CD4-positive, alpha-beta memory T cell (primary cell): Measurements from ENCODE around the gene USP25. TPM values are rescaled to one million over a fixed set of nuclear protein-coding genes. Genes with fewer than 3 reads are reported as not detected.

Experiments used
- CTCF ChIA-PET: fragments of 350-600 bp; sonication (Branson Sonifier 250); formaldehyde crosslinking; loops from one replicate; lab custom pipeline; 2021; ENCODE audit warnings: inconsistent platforms; ENCODE audit not compliant: partially characterized antibody; lab: Charles Lee
- POLR2A ChIA-PET: fragments of 350-600 bp; sonication (Branson Sonifier 250); formaldehyde crosslinking; loops from one replicate; lab custom pipeline; 2021; ENCODE audit not compliant: partially characterized antibody; lab: Charles Lee
- DNase-seq, 5 donors: peaks; one replicate each; pipeline versions ENCODE4 v3.0.0 to v3.0.0-alpha.2; 2020 to 2022; ENCODE audit warnings: mixed read lengths in 1 of 5
- H3K27ac ChIP-seq: one replicate; pipeline ENCODE4 v1.7.0; 2013; ENCODE audit warnings: low read depth, low read length
- H3K27me3 ChIP-seq: 2 replicates; pipeline ENCODE4 v1.7.0; 2013; ENCODE audit warnings: mild to moderate bottlenecking, low read length, moderate library complexity; ENCODE audit not compliant: insufficient read depth
- H3K36me3 ChIP-seq: 2 replicates; pipeline ENCODE4 v1.7.0; 2013; ENCODE audit warnings: mild to moderate bottlenecking, low read length, moderate library complexity; ENCODE audit not compliant: insufficient read depth
- H3K4me1 ChIP-seq: 2 replicates; pipeline ENCODE4 v1.7.0; 2013; ENCODE audit warnings: mild to moderate bottlenecking, low read length, moderate library complexity; ENCODE audit not compliant: insufficient read depth
- H3K4me3 ChIP-seq, 2 donors: one replicate each; pipeline ENCODE4 v1.7.0; 2013; ENCODE audit warnings: low read length in 2 of 2, mild to moderate bottlenecking in 1 of 2
- H3K9me3 ChIP-seq, 2 donors: one replicate each; pipeline ENCODE4 v1.7.0; 2013; ENCODE audit warnings: low read length in 2 of 2, control low read depth in 1 of 2; ENCODE audit not compliant: control insufficient read depth in 1 of 2
- H3K27ac Mint-ChIP-seq, 7 donors: one replicate each; pipeline ENCODE4 v1.8.0; 2020 to 2021; ENCODE audit warnings: mixed read lengths in 7 of 7, mild to moderate bottlenecking in 6 of 7, inconsistent platforms in 3 of 7, moderate library complexity in 3 of 7
- H3K27me3 Mint-ChIP-seq, 2 donors: one replicate each; pipeline ENCODE4 v1.8.0; 2020 to 2021; ENCODE audit warnings: mixed read lengths in 2 of 2
- H3K36me3 Mint-ChIP-seq, 2 donors: one replicate each; pipeline ENCODE4 v1.8.0; 2020 to 2021; ENCODE audit warnings: mixed read lengths in 2 of 2, inconsistent platforms in 1 of 2, mild to moderate bottlenecking in 1 of 2
- H3K4me1 Mint-ChIP-seq, 4 donors: one replicate each; pipeline ENCODE4 v1.8.0; 2020 to 2021; ENCODE audit warnings: mixed read lengths in 4 of 4, mild to moderate bottlenecking in 1 of 4
- H3K4me3 Mint-ChIP-seq, 8 donors: one replicate each; pipeline ENCODE4 v1.8.0; 2020 to 2021; ENCODE audit warnings: mixed read lengths in 8 of 8, mild to moderate bottlenecking in 7 of 8, moderate library complexity in 6 of 8, inconsistent platforms in 3 of 8
- H3K9me3 Mint-ChIP-seq, 8 donors: one replicate each; pipeline ENCODE4 v1.8.0; 2020 to 2021; ENCODE audit warnings: mixed read lengths in 8 of 8, mild to moderate bottlenecking in 5 of 8, inconsistent platforms in 3 of 8, moderate library complexity in 1 of 8
- intact Hi-C: fragments of 100-400 bp; cut with micrococcal nuclease; formaldehyde crosslinking; loops from one replicate; pipeline ENCODE4 v1.15.1; 2023
- polyA plus RNA-seq, 2 donors: library from polyadenylated mRNA; unstranded; fragments of 300-500 nt; fragmentation: Illumina TruSeq; gene quantifications; one replicate each; pipeline ENCODE4 v1.2.3, GENCODE V29; 2021
- total RNA-seq, 2 experiments: library from RNA; stranded (reverse); gene quantifications; one replicate each; pipeline ENCODE4 v1.2.3, GENCODE V29; 2021

USP25 gene
- total and polyA plus RNA-seq, 4 experiments from 2014 or later = 6.2 to 73.5 (median 49.1) TPM

GRCh38 chr21:15853126-15853525 is 123.3 kb downstream of the USP25 start:
- ChIA-PET CTCF (interaction anchor here (0.9 kb wide), 1 partner anchor 371 kb away, joined by 3 read pairs; no protein-coding TSS in a partner anchor), POLR2A (no interaction called here)
- no peaks in the 10 kb centered on the region for H3K27me3 ChIP-seq
- H3K27ac Mint-ChIP-seq = no peak overlapping the region
- H3K9me3 Mint-ChIP-seq = peaks cover 0 to 4% (median 0%) of the 10 kb centered on the region in 8 donors
- H3K27me3 Mint-ChIP-seq = no peaks in the 10 kb centered on the region
- intact Hi-C loops = no loop called here
- H3K36me3 ChIP-seq = peaks cover 2% of the 10 kb centered on the region
- H3K4me1 ChIP-seq = peaks cover 16% of the 10 kb centered on the region
- H3K4me1 Mint-ChIP-seq = peaks cover 13 to 18% (median 13%) of the 10 kb centered on the region in 4 donors
- no peak overlapping the region for H3K4me3 ChIP-seq
- no peak overlapping the region for H3K27ac ChIP-seq
- no peaks in the 10 kb centered on the region for H3K9me3 ChIP-seq
- no peak overlapping the region for H3K4me3 Mint-ChIP-seq
- DNase-seq = no peak
- peaks cover 37 to 39% of the 10 kb centered on the region in 2 donors for H3K36me3 Mint-ChIP-seq

- Histone ChIP-seq H3K27ac (no peak overlapping the region), H3K9me3 (no peaks in the 10 kb centered on the region), H3K27me3 (no peaks in the 10 kb centered on the region), H3K4me3 (no peak overlapping the region), H3K36me3 (no peaks in the 10 kb centered on the region), H3K4me1 (peaks cover 20% of the 10 kb centered on the region)
- H3K4me3 Mint-ChIP-seq = no peak overlapping the region
- H3K27ac Mint-ChIP-seq = no peak overlapping the region
- intact Hi-C loops = no loop called here
- H3K27me3 Mint-ChIP-seq = no peaks in the 10 kb centered on the region
- POLR2A ChIA-PET = interaction anchor here (0.6 kb wide), 1 partner anchor 44 kb away, joined by 3 read pairs; no protein-coding TSS in a partner anchor
- peaks cover 0 to 4% (median 0%) of the 10 kb centered on the region in 8 donors for H3K9me3 Mint-ChIP-seq
- peaks cover 12 to 18% (median 16%) of the 10 kb centered on the region in 4 donors for H3K4me1 Mint-ChIP-seq
- CTCF ChIA-PET = interaction anchor here (1.0 kb wide), 1 partner anchor 28 kb away, joined by 3 read pairs; no protein-coding TSS in a partner anchor
- peaks cover 30 to 31% of the 10 kb centered on the region in 2 donors for H3K36me3 Mint-ChIP-seq
- no peak for DNase-seq
These were observed 127.0 kb downstream of the USP25 start for GRCh38 chr21:15856813-15857212.

DNA sequence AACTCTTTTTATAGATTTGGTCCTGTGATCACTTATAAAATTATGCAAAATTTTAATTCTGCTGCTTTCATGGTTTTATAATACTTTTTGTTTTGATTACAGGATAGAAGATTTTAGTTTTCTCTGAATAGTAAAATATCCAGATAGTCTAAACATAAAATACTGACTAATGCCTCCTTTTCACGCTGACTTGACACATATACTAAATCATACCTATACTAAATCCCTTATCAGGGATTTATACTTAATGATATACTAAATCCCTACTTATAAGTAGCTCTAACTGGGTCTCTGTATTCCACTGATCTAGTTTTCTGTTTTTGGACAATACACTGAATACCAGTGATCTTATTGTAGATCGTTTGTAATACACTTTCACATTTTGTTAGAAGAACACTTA is 128.0 kb downstream of the USP25 start:
- intact Hi-C loops = no loop called here
- Histone ChIP-seq H3K9me3 (no peaks in the 10 kb centered on the region), H3K4me3 (no peak overlapping the region), H3K36me3 (no peaks in the 10 kb centered on the region), H3K27ac (no peak overlapping the region), H3K4me1 (peaks cover 20% of the 10 kb centered on the region), H3K27me3 (no peaks in the 10 kb centered on the region)
- CTCF ChIA-PET = interaction anchor here (1.0 kb wide), 1 partner anchor 16 kb away, joined by 3 read pairs; no protein-coding TSS in a partner anchor
- Mint-ChIP-seq H3K9me3 (peaks cover 0 to 4% (median 0%) of the 10 kb centered on the region in 8 donors), H3K4me1 (peaks cover 12 to 18% (median 16%) of the 10 kb centered on the region in 4 donors), H3K27me3 (no peaks in the 10 kb centered on the region), H3K27ac (peak overlapping the region in 4 of 7 donors; percentile 7 to 58 (median 44)), H3K36me3 (peaks cover 28 to 30% of the 10 kb centered on the region in 2 donors), H3K4me3 (peak overlapping the region in 5 of 8 donors; percentile 13 to 51 (median 49))
- no peak for DNase-seq
- POLR2A ChIA-PET = no interaction called here

DNA sequence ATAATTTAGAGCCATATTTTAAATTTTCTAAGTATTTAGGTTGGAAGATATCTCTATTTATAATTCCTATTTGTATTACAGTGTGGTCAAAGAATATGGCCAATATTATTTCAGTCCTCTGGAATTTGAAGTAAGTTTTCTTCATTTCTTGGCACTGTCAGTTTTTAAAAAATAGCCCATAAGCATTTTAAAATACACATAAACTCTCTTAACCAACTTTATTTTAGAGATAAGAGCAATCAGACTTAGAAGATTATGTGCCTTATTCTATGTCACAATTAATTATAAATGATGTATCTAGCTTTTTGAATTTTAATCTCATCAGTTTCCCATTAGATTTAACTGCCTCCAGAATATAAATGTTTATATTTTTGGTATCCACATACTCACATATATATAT is 130.8 kb downstream of the USP25 start:
- Histone ChIP-seq H3K9me3 (no peaks in the 10 kb centered on the region), H3K36me3 (no peaks in the 10 kb centered on the region), H3K4me3 (no peak overlapping the region), H3K4me1 (peaks cover 20% of the 10 kb centered on the region), H3K27ac (no peak overlapping the region), H3K27me3 (no peaks in the 10 kb centered on the region)
- CTCF ChIA-PET = no interaction called here
- DNase-seq = no peak
- H3K4me3 Mint-ChIP-seq = no peak overlapping the region
- intact Hi-C loops = no loop called here
- POLR2A ChIA-PET = no interaction called here
- peaks cover 10 to 17% (median 15%) of the 10 kb centered on the region in 4 donors for H3K4me1 Mint-ChIP-seq
- H3K36me3 Mint-ChIP-seq = peaks cover 20 to 31% of the 10 kb centered on the region in 2 donors
- H3K9me3 Mint-ChIP-seq = peaks cover 0 to 4% (median 0%) of the 10 kb centered on the region in 8 donors
- no peaks in the 10 kb centered on the region for H3K27me3 Mint-ChIP-seq
- H3K27ac Mint-ChIP-seq = no peak overlapping the region

DNA sequence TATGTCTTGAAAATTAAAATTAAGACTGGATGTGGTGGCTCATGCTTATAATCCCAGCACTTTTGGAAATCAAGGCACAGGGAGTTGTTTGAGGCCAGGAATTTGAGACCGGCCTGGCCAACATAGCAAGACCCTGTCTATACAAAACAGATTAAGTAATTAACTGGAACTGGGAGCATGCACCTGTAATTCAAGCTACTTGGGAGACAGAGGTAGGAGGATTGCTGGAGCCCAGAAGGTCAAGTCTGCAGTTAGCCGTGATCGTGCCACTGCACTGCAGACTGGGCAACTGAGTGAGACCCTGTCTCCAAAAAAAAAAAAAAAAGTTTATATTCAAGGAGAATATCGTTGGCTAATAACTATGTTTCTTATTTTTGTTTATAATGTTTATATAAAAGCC is 139.2 kb downstream of the USP25 start:
- Mint-ChIP-seq H3K9me3 (no peaks in the 10 kb centered on the region), H3K27me3 (no peaks in the 10 kb centered on the region), H3K36me3 (peaks cover 32 to 53% of the 10 kb centered on the region in 2 donors), H3K4me3 (no peak overlapping the region), H3K4me1 (no peaks in the 10 kb centered on the region), H3K27ac (no peak overlapping the region)
- POLR2A ChIA-PET = no interaction called here
- CTCF ChIA-PET = no interaction called here
- intact Hi-C loops = no loop called here
- Histone ChIP-seq H3K4me3 (no peak overlapping the region), H3K27ac (no peak overlapping the region), H3K4me1 (no peaks in the 10 kb centered on the region), H3K27me3 (no peaks in the 10 kb centered on the region), H3K36me3 (peaks cover 13% of the 10 kb centered on the region), H3K9me3 (no peaks in the 10 kb centered on the region)
- DNase-seq = no peak

- Histone ChIP-seq H3K9me3 (no peaks in the 10 kb centered on the region), H3K27ac (no peak overlapping the region), H3K4me3 (no peak overlapping the region), H3K4me1 (no peaks in the 10 kb centered on the region), H3K27me3 (no peaks in the 10 kb centered on the region), H3K36me3 (peaks cover 28% of the 10 kb centered on the region)
- H3K27ac Mint-ChIP-seq = no peak overlapping the region
- no peaks in the 10 kb centered on the region for H3K9me3 Mint-ChIP-seq
- no peaks in the 10 kb centered on the region for H3K27me3 Mint-ChIP-seq
- POLR2A ChIA-PET = no interaction called here
- CTCF ChIA-PET = no interaction called here
- H3K36me3 Mint-ChIP-seq = peaks cover 39 to 57% of the 10 kb centered on the region in 2 donors
- no peak overlapping the region for H3K4me3 Mint-ChIP-seq
- intact Hi-C loops = no loop called here
- H3K4me1 Mint-ChIP-seq = peaks cover 0 to 2% (median 0%) of the 10 kb centered on the region in 4 donors
- DNase-seq = no peak
These were observed 141.0 kb downstream of the USP25 start for GRCh38 chr21:15870819-15871218.

DNA sequence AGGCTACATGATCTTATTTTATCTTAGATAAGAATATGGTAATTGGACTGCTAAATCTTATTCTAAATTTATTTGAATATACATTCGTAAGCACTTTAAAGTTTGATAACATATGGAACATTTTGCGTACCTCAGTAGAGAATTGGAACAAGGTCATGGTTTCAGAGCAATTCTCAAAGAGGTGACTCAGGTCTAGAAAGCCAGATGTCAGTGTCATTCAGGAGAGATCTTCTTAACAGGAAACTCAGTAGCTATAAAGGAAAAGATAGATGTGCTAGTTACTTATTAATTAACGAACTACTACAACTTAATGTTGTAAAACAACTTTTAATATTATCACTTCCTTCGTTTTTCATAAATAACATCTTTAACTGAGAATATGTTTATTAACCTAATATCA is 142.5 kb downstream of the USP25 start:
- peaks cover 24% of the 10 kb centered on the region for H3K36me3 ChIP-seq
- H3K9me3 Mint-ChIP-seq = no peaks in the 10 kb centered on the region
- no peak overlapping the region for H3K27ac Mint-ChIP-seq
- POLR2A ChIA-PET = no interaction called here
- no peaks in the 10 kb centered on the region for H3K27me3 Mint-ChIP-seq
- H3K4me3 Mint-ChIP-seq = no peak overlapping the region
- H3K27ac ChIP-seq = no peak overlapping the region
- no peaks in the 10 kb centered on the region for H3K9me3 ChIP-seq
- CTCF ChIA-PET = interaction anchor here (0.6 kb wide), 1 partner anchor 24 kb away, joined by 3 read pairs; no protein-coding TSS in a partner anchor
- H3K4me3 ChIP-seq = no peak overlapping the region
- no peaks in the 10 kb centered on the region for H3K27me3 ChIP-seq
- peaks cover 48 to 56% of the 10 kb centered on the region in 2 donors for H3K36me3 Mint-ChIP-seq
- peaks cover 0 to 3% (median 0%) of the 10 kb centered on the region in 4 donors for H3K4me1 Mint-ChIP-seq
- no peak for DNase-seq
- no peaks in the 10 kb centered on the region for H3K4me1 ChIP-seq
- intact Hi-C loops = no loop called here
